Epithelial cell of proximal tubule (primary cell): ENCODE measurements around the gene AMOTL2. TPM values are rescaled to one million over a fixed set of nuclear protein-coding genes. Genes with fewer than 3 reads are reported as not detected.

Experiments
- DNase-seq: peaks from one replicate; pipeline ENCODE4 v3.0.0-alpha.2; 2011; ENCODE audit warnings: low read depth
- H3K4me3 ChIP-seq: 2 replicates; pipeline ENCODE4 v1.5.1; 2011; ENCODE audit warnings: low read depth, mild to moderate bottlenecking, low read length
- total RNA-seq: library from RNA; depleted of rRNA; stranded (reverse); fragments of >200 nt; gene quantifications from 2 replicates; pipeline ENCODE4 v1.2.3, GENCODE V29; 2015
- TF ChIP-seq, protein P1 (sequence below): conservative IDR thresholded peaks from 2 replicates; pipeline ENCODE4 v1.5.1; 2012; ENCODE audit warnings: low read depth, mild to moderate bottlenecking, low read length

AMOTL2 gene
- total RNA-seq, 1 donor from 2014 or later = 98.7 TPM

DNA sequence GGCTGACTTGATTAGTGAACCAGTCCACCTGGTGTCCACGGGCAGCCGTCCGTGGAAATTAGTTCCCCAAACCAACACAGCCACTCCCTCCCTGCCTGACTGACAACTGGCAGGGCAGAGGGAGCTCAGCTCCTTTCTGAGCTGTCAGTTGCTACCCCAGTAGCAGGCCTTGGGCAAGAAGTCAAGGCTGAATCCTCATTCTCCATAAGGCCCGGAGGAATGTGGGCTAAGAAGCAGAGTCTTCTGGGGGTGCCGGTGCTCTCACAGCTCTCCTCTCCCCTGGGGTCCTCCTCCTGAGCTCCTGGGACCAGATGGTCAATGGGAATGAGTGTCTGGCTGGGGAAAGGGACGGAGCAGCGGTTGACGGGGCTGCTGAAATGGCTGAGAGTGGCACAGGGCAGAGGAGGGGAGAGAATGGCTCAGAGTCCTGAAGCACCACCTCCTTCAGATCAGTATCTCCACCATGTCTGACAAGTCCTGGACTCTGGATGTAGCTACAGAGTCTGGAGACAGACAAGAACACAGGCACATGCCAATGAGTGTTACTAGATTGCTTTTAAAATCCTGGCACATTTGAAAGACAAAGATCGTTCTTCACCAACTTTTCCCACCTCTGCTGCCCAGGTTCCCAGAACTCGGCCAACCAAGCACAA is 16.9 kb downstream of the AMOTL2 start:
- no peak for DNase-seq
- TF ChIP-seq, protein P1, sequence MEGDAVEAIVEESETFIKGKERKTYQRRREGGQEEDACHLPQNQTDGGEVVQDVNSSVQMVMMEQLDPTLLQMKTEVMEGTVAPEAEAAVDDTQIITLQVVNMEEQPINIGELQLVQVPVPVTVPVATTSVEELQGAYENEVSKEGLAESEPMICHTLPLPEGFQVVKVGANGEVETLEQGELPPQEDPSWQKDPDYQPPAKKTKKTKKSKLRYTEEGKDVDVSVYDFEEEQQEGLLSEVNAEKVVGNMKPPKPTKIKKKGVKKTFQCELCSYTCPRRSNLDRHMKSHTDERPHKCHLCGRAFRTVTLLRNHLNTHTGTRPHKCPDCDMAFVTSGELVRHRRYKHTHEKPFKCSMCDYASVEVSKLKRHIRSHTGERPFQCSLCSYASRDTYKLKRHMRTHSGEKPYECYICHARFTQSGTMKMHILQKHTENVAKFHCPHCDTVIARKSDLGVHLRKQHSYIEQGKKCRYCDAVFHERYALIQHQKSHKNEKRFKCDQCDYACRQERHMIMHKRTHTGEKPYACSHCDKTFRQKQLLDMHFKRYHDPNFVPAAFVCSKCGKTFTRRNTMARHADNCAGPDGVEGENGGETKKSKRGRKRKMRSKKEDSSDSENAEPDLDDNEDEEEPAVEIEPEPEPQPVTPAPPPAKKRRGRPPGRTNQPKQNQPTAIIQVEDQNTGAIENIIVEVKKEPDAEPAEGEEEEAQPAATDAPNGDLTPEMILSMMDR = no peak
- H3K4me3 ChIP-seq = no peak overlapping the region

DNA sequence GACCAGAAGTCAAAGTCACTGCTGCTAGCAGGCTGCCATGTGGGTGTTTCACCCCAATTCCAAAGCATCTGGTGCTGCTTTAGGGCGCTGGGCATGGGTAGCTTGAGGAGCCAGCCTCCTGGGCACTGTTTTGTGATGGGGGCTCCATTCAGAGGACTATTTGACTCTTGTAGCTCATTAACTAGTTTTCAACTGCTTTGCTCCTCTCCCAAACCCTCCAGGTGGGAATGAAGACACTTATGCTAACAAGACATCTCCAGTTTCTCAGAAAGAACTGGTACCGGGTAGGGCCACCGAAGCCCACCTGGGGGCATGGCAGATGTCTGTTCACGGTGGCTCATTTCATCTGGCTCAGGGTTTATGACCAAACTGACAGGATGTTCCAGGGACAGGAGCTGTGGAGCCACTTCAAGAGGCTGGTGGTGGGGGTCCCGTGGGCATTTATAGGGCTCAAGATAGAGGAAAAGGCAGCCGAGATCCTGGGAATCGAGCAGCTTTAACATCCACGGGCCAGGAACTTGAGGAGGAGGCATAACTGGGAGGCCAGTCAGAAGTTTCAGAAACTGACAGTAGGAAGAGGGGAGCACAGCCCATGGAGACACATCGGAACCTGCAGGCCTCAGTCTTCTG is 17.7 kb downstream of the AMOTL2 start:
- TF ChIP-seq, protein P1 = no peak

DNA sequence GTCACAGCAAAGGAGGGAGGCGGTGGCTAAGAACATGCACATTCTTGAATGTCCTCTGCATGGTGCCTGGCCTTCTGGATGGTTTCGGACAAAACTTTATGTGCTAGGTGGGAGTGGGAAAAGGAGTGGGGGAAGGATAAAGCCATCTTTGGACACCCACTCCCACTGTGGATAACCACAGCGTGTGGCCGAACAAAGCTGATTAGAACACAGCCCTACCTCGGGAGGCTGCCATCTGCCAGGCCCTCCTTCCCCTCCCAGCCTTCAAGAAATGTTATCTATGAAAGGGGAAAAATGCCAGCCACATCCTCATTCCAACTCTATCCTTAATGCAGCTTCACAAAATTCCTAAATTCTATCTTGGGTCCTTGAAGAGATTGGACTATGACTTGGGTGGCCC is 18.8 kb downstream of the AMOTL2 start:
- no peak for DNase-seq
- H3K4me3 ChIP-seq = no peak overlapping the region
- TF ChIP-seq, protein P1 = no peak

More for the DNA sequence above, 17.7 kb downstream of the AMOTL2 start:
- no peak overlapping the region for H3K4me3 ChIP-seq
- DNase-seq = no peak

DNA sequence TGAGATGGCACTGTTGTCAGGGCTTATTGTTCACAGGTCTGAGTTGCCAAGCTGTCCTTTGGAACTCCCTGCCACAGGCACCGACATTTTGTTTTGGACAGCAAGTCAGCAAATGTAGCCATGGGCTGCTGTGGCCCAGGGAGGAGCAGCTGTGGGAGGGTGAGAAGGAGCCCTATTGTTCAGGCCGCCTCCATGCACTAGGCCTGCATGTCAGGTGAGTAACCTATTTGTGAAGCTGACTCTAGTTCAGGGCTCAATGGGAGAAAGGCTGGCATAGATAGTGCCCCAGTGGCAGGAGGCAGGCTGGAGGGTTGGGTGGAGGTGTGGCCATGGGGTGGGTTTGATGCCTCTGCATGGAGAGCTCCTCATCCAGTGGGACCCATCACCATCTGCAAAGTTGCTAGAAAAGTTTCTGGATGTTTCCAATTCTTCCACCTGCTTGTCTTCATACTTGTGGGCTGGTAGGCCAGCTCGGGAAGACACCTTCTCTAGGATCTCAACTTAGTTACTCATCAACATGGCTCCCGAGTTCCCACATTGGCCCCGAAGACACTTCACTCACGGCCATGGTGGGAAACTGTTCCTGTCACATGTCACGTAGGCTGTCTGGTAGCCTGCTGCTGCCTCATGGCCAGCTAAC is 19.5 kb downstream of the AMOTL2 start:
- TF ChIP-seq, protein P1 = no peak
- no peak for DNase-seq
- no peak overlapping the region for H3K4me3 ChIP-seq

DNA sequence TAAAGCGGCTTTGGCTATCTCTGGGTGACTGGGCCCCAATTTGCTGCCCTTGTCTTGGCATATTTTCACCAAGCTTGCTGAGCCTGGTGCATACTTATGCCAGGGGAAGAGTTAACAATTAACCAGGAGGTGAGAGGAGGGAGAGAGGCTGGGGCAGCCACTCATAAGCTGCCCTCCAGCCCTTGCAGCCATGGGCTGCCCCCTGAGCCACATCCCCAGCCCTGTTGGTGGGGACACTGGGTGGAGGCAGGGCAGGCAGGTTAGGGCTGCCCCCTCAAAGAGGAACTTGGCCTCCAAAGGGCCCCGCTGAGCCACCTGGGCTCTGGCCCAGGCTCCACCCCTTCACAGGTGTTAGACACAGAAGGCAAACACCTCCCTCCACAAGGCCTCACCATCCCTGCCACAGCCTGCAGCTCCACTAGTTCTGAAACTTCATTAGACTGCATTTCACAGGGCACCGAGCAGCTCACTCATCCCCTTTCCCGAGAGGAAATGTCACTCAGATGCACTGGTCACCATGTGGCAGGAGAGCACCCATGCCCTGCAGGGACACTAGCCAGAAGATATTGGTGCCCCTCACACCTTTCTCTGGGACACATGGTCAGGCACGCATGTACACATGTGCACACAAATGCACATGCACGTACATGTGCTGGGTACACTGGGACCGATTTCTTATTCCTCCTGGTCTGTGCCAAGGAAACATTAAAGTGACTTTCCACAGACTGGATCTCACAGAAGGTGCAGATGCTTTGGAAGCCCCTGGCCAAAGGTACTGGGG is 20.2 kb downstream of the AMOTL2 start:
- H3K4me3 ChIP-seq = no peak overlapping the region
- no peak for DNase-seq
- TF ChIP-seq, protein P1 = no peak

DNA sequence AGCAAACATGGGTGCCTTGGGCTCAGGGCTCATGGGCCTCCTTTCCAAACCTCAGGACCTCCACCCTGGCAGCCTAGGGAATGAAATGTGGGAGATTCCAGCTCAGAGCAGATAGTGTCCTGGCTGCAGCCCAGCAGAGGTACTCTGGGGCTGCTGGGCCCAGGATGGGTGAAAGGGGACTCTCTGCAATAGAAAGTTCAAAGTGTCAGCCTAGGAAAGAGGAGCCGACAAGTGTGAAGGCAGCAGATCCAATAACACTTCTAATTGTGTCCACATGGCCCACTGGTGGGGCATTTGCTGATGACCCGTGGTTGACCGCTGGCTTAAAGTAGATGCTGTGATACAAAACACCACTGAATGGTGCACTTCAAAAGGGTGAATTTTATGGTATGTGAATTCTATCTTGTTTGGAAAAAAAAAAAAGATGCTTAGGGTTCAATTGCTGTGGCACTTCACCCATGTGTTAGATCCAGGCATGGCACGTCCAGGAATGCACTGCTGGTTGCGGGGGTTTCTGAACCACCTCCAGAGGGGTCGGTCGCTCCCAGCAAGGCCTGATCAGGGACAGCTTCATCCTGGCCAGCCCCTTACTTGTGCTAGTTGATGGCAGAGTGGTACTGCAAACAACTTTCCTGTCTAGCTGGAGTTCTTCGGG is 20.9 kb downstream of the AMOTL2 start:
- H3K4me3 ChIP-seq = no peak overlapping the region
- no peak for DNase-seq
- TF ChIP-seq, protein P1 = no peak
